Panc1 (cell line): ENCODE data around the gene ZMYND12. TPM values are rescaled to one million over a fixed set of nuclear protein-coding genes. Genes with fewer than 3 reads are reported as not detected.

Source experiments
- ATAC-seq: fragments of 200-7000 bp; cut with Tn5 transposase; 2 replicates; pipeline ENCODE4 v1.9.1; 2020; ENCODE audit warnings: mild to moderate bottlenecking, moderate library complexity
- BruUV-seq: library from RNA; stranded (reverse); fragments of 400-500 nt; replicated peaks from 2 replicates; lab custom pipeline; 2021; lab: Mats Ljungman, UMichigan
- CTCF ChIA-PET: fragments of 300-600 bp; sonication (Branson Sonifier 250); formaldehyde crosslinking; loops from one replicate; lab custom pipeline; 2022; ENCODE audit warnings: antibody characterized with exemption; lab: Charles Lee
- POLR2A ChIA-PET: fragments of 300-600 bp; sonication (Branson Sonifier 250); formaldehyde crosslinking; loops from one replicate; lab custom pipeline; 2022; ENCODE audit warnings: antibody characterized with exemption; lab: Charles Lee
- DNase-seq: peaks from one replicate; pipeline ENCODE4 v3.0.0-alpha.2; 2010; ENCODE audit warnings: low read depth, low spot score
- H3K27ac ChIP-seq: 2 replicates; pipeline ENCODE4 v1.5.1; 2011; ENCODE audit warnings: mild to moderate bottlenecking, low read length, inconsistent platforms
- H3K27me3 ChIP-seq: fragments of 200-500 bp; sonication (Bioruptor generic); 2 replicates; pipeline ENCODE4 v1.6.0; 2014; ENCODE audit warnings: low read length, inconsistent platforms; ENCODE audit not compliant: control insufficient read depth, insufficient read depth
- H3K36me3 ChIP-seq: fragments of 200-500 bp; sonication (Bioruptor generic); 2 replicates; pipeline ENCODE4 v1.5.1; 2014; ENCODE audit warnings: inconsistent platforms, mild to moderate bottlenecking, low read length, moderate library complexity; ENCODE audit not compliant: control insufficient read depth, insufficient read depth
- H3K4me1 ChIP-seq: 2 replicates; pipeline ENCODE4 v1.5.1; 2011; ENCODE audit warnings: inconsistent platforms, mild to moderate bottlenecking, low read length, moderate library complexity; ENCODE audit not compliant: control insufficient read depth, insufficient read depth
- H3K4me3 ChIP-seq, 2 experiments: 2 replicates each; pipeline ENCODE4 v1.5.1; 2011 to 2012; ENCODE audit warnings: low read depth in 2 of 2, low read length in 2 of 2, mild to moderate bottlenecking in 2 of 2, inconsistent platforms in 1 of 2, moderate library complexity in 1 of 2
- H3K9me3 ChIP-seq: fragments of 200-500 bp; sonication (Bioruptor generic); 2 replicates; pipeline ENCODE4 v1.5.1; 2014; ENCODE audit warnings: low read depth, mild to moderate bottlenecking, inconsistent platforms, low read length, moderate library complexity; ENCODE audit not compliant: control insufficient read depth, insufficient read depth
- CTCF ChIP-seq: fragments of 450-650 bp; IDR thresholded peaks from 2 replicates; pipeline ENCODE4 v1.5.1; 2017; ENCODE audit warnings: mild to moderate bottlenecking
- POLR2AphosphoS5 ChIP-seq: IDR thresholded peaks from 2 replicates; pipeline ENCODE4 v1.6.1; 2012; ENCODE audit warnings: mild to moderate bottlenecking, low read depth, low read length, moderate library complexity
- REST ChIP-seq, 2 experiments: IDR thresholded peaks; 2 replicates each; pipeline ENCODE4 v1.6.1; 2011 to 2012; ENCODE audit warnings: low read depth in 2 of 2, control low read depth in 1 of 2, low read length in 1 of 2, mild to moderate bottlenecking in 1 of 2, moderate library complexity in 1 of 2; ENCODE audit not compliant: insufficient read depth in 1 of 2
- SIN3A ChIP-seq: IDR thresholded peaks from 2 replicates; pipeline ENCODE4 v1.6.1; 2012; ENCODE audit warnings: low read depth, mild to moderate bottlenecking, low read length, moderate library complexity, borderline replicate concordance; ENCODE audit not compliant: insufficient read depth
- TCF7L2 ChIP-seq: IDR thresholded peaks from 2 replicates; pipeline ENCODE4 v1.6.1; 2011; ENCODE audit warnings: mild to moderate bottlenecking, low read depth, low read length, inconsistent platforms
- in situ Hi-C: cut with HindIII; loops from 2 replicates; pipeline ENCODE4 v1.10.0; 2016; ENCODE audit warnings: low sequenced_read_pairs, low pct_unique_long_range_greater_than_20kb
- intact Hi-C: fragments of 100-400 bp; cut with micrococcal nuclease; formaldehyde crosslinking; loops from one replicate; pipeline ENCODE4 v1.10.0; 2022; ENCODE audit not compliant: unreplicated experiment
- total RNA-seq: library from RNA; stranded (reverse); gene quantifications from one replicate; pipeline ENCODE4 v1.2.1, GENCODE V29; 2021; ENCODE audit not compliant: unreplicated experiment

ZMYND12 gene
- total RNA-seq, 1 experiment from 2014 or later = 0.57 TPM

DNA sequence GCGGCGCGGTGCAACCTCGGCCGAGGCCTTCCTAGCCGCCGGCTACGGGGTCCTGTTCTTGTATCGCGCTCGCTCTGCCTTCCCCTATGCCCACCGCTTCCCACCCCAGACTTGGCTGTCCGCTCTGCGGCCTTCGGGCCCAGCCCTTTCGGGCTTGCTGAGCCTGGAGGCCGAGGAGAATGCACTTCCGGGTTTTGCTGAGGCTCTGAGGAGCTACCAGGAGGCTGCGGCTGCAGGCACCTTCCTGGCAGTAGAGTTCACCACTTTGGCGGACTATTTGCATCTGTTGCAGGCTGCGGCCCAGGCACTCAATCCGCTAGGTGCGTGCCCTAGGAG, 900 bp upstream of the ZMYND12 start:
- peak overlapping the region; percentile 81 to 93 for H3K4me3 ChIP-seq
- intact Hi-C loops (no loop called here), in situ Hi-C loops (no loop called here)
- no peaks in the 10 kb centered on the region for H3K27me3 ChIP-seq
- ChIA-PET CTCF (no interaction called here), POLR2A (no interaction called here)
- H3K9me3 ChIP-seq = no peaks in the 10 kb centered on the region
- 0 out of 2 replicates have a peak, but pooled peaks have one; percentile 6 for TF ChIP-seq TCF7L2
- no peak for TF ChIP-seq REST (IDR thresholded peaks at IDR 0.05; ENCODE audit: insufficient read depth in 1 of 2, low read depth in 2 of 2, low read length in 1 of 2)
- TF ChIP-seq SIN3A = no peak
- TF ChIP-seq POLR2AphosphoS5 = no peak; the same call in 1 of the 2 replicates
- no peak for TF ChIP-seq CTCF
- peaks cover 16% of the 10 kb centered on the region for H3K4me1 ChIP-seq
- peak overlapping the region; percentile 98 for H3K27ac ChIP-seq
- peak; percentile 80 for ATAC-seq
- BruUV-seq = no TSS peak
- no peak for DNase-seq
- peaks cover 13% of the 10 kb centered on the region for H3K36me3 ChIP-seq

GRCh38 chr1:42454403-42454802, 1.4 kb downstream of the ZMYND12 start:
- TF ChIP-seq REST (IDR thresholded peaks at IDR 0.05; ENCODE audit: insufficient read depth in 1 of 2, low read depth in 2 of 2, low read length in 1 of 2) (no peak), TCF7L2 (no peak), SIN3A (no peak), CTCF (no peak), POLR2AphosphoS5 (no peak)
- H3K36me3 ChIP-seq = peaks cover 9% of the 10 kb centered on the region
- no peaks in the 10 kb centered on the region for H3K9me3 ChIP-seq
- no peak overlapping the region for H3K4me3 ChIP-seq
- BruUV-seq = no TSS peak
- in situ Hi-C loops = no loop called here
- ATAC-seq (no peak), DNase-seq (no peak)
- intact Hi-C loops = no loop called here
- H3K27ac ChIP-seq = no peak overlapping the region
- H3K4me1 ChIP-seq = peaks cover 7% of the 10 kb centered on the region
- ChIA-PET CTCF (no interaction called here), POLR2A (interaction anchor here (0.7 kb wide), 1 partner anchor 49 kb away, joined by 4 read pairs; no protein-coding TSS in a partner anchor)
- no peaks in the 10 kb centered on the region for H3K27me3 ChIP-seq
